B cell (primary cell): Measurements from ENCODE around the gene PLPP2.

Experiments used
- CTCF ChIP-seq: fragments of 200-600 bp; IDR thresholded peaks from one replicate; pipeline ENCODE4 v1.8.0; 2022; ENCODE audit warnings: antibody characterized with exemption, mild to moderate bottlenecking
- EZH2 ChIP-seq: IDR thresholded peaks from 2 replicates; pipeline ENCODE4 v1.6.1; 2012; ENCODE audit warnings: borderline replicate concordance, low read depth, mild to moderate bottlenecking, moderate library complexity, low read length; ENCODE audit not compliant: insufficient read depth, poor library complexity, severe bottlenecking

- TF ChIP-seq EZH2: no peak
- no peak for TF ChIP-seq CTCF
Observed at GRCh38 chr19:292951-293350, 1.7 kb upstream of the PLPP2 start.
